ENCODE data around the gene NR3C1. TPM values are rescaled to one million over a fixed set of nuclear protein-coding genes. Genes with fewer than 3 reads are reported as not detected.

NR3C1 gene
- total and polyA plus RNA-seq, 2 of the 4 experiments (the other 2 are of a cell fraction) = 13.7 to 77.4 TPM

DNA sequence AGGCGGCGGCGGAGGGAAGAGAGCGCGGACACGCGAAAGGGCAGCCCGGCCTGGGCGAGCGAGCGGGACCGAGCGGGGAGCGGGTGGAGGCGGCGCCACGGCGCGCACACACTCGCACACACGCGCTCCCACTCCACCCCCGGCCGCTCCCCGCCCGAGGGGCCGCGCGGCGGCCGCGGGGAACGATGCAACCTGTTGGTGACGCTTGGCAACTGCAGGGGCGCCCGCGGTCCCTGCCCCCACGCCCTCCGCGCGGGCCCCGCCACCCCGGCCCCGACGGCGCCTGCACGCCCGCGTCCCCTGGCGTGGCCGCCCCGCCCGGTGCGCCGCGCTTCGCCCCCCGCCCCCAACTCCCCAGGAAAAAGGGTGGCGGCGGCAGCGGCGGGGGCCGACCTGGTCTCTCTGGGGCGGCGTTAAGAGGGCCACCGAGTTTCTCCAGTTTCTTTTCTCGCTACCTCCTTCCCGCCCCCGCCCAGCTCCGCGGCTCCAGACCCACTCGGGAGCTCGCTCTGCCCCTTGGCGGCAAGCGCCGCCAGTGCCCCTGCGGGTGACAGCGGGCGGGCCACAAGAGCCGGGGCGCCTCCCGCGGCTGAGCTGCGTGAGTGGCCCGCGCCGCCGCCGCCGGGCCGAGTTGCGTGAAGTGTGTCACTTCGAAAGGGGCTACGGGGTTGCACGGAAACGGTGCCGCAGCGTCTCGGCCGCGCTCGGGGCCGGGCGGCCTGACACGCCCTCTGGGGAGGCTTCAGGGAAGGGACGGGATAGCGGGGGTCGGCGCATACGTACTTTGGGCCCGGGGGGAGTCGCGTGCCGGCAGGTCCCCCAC lies at the start of gene NR3C1 (continued):
- TF ChIP-seq RFX5 (IDR thresholded peaks at IDR 0.05; ENCODE audit: low read depth, low read length) = no peak
- TF ChIP-seq NFE2L2 (IDR thresholded peaks at IDR 0.05; ENCODE audit: low read depth, low read length) = no peak
- no peak for TF ChIP-seq MAFK (IDR thresholded peaks at IDR 0.05; ENCODE audit: low read depth, low read length)
- 0 out of 2 replicates have a peak, but pooled peaks have one; percentile 28 for TF ChIP-seq ELK1 (IDR thresholded peaks at IDR 0.05; ENCODE audit: borderline replicate concordance, low read depth, low read length)
